ENCODE results near the gene RFX6. TPM values are rescaled to one million over a fixed set of nuclear protein-coding genes. Genes with fewer than 3 reads are reported as not detected.

Gene RFX6
- total RNA-seq, 6 donors from 2014 or later, result 0.11 TPM; not detected in 5

DNA sequence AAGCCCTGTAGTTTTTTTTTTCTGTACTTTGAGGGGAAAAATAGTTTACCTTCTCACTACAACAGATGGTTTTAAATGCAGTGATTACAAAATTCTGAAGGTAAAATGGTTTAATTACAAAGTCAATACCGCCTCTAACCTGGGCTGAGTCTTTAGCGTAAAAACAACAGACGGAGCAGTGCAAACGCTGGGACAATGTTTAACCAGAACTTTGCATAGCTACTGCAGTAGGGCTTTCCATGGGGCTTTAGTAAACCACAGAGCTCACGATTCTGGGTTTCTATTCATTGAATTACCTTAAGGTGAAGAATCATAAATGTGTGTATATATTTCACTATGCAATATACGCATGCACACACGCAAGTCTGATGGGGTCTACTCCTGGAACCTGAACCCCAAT is 77.9 kb downstream of the RFX6 start:
- Histone ChIP-seq H3K9me3 (no peaks in the 10 kb centered on the region), H3K36me3 (no peaks in the 10 kb centered on the region), H3K27ac (no peak overlapping the region), H3K27me3 (no peaks in the 10 kb centered on the region), H3K4me1 (no peaks in the 10 kb centered on the region), H3K4me3 (no peak overlapping the region)
- TF ChIP-seq, protein P1, sequence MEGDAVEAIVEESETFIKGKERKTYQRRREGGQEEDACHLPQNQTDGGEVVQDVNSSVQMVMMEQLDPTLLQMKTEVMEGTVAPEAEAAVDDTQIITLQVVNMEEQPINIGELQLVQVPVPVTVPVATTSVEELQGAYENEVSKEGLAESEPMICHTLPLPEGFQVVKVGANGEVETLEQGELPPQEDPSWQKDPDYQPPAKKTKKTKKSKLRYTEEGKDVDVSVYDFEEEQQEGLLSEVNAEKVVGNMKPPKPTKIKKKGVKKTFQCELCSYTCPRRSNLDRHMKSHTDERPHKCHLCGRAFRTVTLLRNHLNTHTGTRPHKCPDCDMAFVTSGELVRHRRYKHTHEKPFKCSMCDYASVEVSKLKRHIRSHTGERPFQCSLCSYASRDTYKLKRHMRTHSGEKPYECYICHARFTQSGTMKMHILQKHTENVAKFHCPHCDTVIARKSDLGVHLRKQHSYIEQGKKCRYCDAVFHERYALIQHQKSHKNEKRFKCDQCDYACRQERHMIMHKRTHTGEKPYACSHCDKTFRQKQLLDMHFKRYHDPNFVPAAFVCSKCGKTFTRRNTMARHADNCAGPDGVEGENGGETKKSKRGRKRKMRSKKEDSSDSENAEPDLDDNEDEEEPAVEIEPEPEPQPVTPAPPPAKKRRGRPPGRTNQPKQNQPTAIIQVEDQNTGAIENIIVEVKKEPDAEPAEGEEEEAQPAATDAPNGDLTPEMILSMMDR (IDR thresholded peaks at IDR 0.05), result no peak
- TF ChIP-seq POLR2AphosphoS5 (IDR thresholded peaks at IDR 0.05), result no peak
- no peak for TF ChIP-seq POLR2A (IDR thresholded peaks at IDR 0.05)
- no peak for TF ChIP-seq EP300 (IDR thresholded peaks at IDR 0.05)
- no peak for ATAC-seq (ENCODE audit: low FRiP score in 2 of 2)
- no peak for DNase-seq
- 63 to 65% methylated on average over 7 of the region's 7 CpGs for WGBS, 2 donors

GRCh38 chr6:116955773-116956172 is 78.7 kb downstream of the RFX6 start:
- H3K27me3 ChIP-seq, result no peaks in the 10 kb centered on the region
- DNase-seq (no peak), ATAC-seq (ENCODE audit: low FRiP score in 2 of 2) (no peak)
- WGBS, 2 donors, result 44 to 51% methylated on average over 7 of the region's 7 CpGs
- H3K9me3 ChIP-seq, result no peaks in the 10 kb centered on the region
- no peak for TF ChIP-seq EP300 (IDR thresholded peaks at IDR 0.05)
- no peak overlapping the region for H3K4me3 ChIP-seq
- no peaks in the 10 kb centered on the region for H3K36me3 ChIP-seq
- no peaks in the 10 kb centered on the region for H3K4me1 ChIP-seq
- H3K27ac ChIP-seq, result no peak overlapping the region

- no peak for DNase-seq
- TF ChIP-seq EP300 (IDR thresholded peaks at IDR 0.05) (no peak), POLR2A (IDR thresholded peaks at IDR 0.05) (no peak), POLR2AphosphoS5 (IDR thresholded peaks at IDR 0.05) (no peak)
- TF ChIP-seq, protein P1 (IDR thresholded peaks at IDR 0.05), result no peak
- Histone ChIP-seq H3K27ac (no peak overlapping the region), H3K27me3 (no peaks in the 10 kb centered on the region), H3K4me1 (no peaks in the 10 kb centered on the region), H3K36me3 (no peaks in the 10 kb centered on the region), H3K9me3 (no peaks in the 10 kb centered on the region), H3K4me3 (no peak overlapping the region)
- ATAC-seq (ENCODE audit: low FRiP score in 2 of 2), result no peak
- WGBS, 2 donors, result 36 to 48% methylated on average over 1 of the region's 1 CpG
Observed at GRCh38 chr6:116963972-116964371, 86.9 kb downstream of the RFX6 start.

GRCh38 chr6:116966675-116967576 is 89.9 kb downstream of the RFX6 start:
- no peak for ATAC-seq (ENCODE audit: low FRiP score in 2 of 2)
- no peaks in the 10 kb centered on the region for H3K36me3 ChIP-seq
- no peaks in the 10 kb centered on the region for H3K27me3 ChIP-seq
- H3K27ac ChIP-seq, result no peak overlapping the region
- H3K4me1 ChIP-seq, result no peaks in the 10 kb centered on the region
- H3K4me3 ChIP-seq, result no peak overlapping the region
- 52 to 56% methylated on average over 6 of the region's 6 CpGs for WGBS, 2 donors
- TF ChIP-seq EP300 (IDR thresholded peaks at IDR 0.05) (no peak), POLR2A (IDR thresholded peaks at IDR 0.05) (no peak), POLR2AphosphoS5 (IDR thresholded peaks at IDR 0.05) (no peak)
- TF ChIP-seq, protein P1 (IDR thresholded peaks at IDR 0.05), result no peak
- H3K9me3 ChIP-seq, result no peaks in the 10 kb centered on the region
- DNase-seq, result no peak

GRCh38 chr6:116969211-116969863 is 92.3 kb downstream of the RFX6 start:
- H3K9me3 ChIP-seq, result no peaks in the 10 kb centered on the region
- no peak overlapping the region for H3K27ac ChIP-seq
- ATAC-seq (ENCODE audit: low FRiP score in 2 of 2) (peak in 1 of 2 donors; percentile 55), DNase-seq (no peak)
- H3K36me3 ChIP-seq, result no peaks in the 10 kb centered on the region
- no peaks in the 10 kb centered on the region for H3K27me3 ChIP-seq
- TF ChIP-seq POLR2AphosphoS5 (IDR thresholded peaks at IDR 0.05) (no peak), EP300 (IDR thresholded peaks at IDR 0.05) (no peak)
- TF ChIP-seq, protein P1 (IDR thresholded peaks at IDR 0.05), result peak in 4 of 6 experiments; percentile 31 to 55 (median 47)
- no peaks in the 10 kb centered on the region for H3K4me1 ChIP-seq
- 25 to 26% methylated on average over 5 of the region's 5 CpGs for WGBS, 2 donors
- H3K4me3 ChIP-seq, result no peak overlapping the region

Data from upper lobe of left lung (tissue), 6 donors.